ENCODE results near the gene ENHO.

DNA sequence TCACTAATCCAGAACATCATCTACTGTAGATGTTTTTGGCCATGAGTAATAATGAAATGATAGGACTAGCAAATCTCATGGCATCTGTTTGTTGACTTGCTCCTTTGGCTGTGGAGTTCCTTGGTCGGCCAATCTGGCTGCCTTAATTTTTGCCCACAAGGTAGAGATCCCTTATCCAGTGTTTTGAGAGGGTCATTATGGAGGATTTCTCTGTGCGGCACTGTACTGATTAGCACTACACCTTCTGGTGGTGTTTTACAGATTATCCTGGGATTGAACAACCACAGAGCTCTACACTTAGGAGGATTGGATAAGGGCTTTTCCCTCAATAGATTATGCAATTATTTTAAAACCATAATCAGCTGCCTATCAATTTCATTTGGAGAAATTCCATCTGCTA is 3.2 kb upstream of the ENHO start:
- TF ChIP-seq, protein P1, sequence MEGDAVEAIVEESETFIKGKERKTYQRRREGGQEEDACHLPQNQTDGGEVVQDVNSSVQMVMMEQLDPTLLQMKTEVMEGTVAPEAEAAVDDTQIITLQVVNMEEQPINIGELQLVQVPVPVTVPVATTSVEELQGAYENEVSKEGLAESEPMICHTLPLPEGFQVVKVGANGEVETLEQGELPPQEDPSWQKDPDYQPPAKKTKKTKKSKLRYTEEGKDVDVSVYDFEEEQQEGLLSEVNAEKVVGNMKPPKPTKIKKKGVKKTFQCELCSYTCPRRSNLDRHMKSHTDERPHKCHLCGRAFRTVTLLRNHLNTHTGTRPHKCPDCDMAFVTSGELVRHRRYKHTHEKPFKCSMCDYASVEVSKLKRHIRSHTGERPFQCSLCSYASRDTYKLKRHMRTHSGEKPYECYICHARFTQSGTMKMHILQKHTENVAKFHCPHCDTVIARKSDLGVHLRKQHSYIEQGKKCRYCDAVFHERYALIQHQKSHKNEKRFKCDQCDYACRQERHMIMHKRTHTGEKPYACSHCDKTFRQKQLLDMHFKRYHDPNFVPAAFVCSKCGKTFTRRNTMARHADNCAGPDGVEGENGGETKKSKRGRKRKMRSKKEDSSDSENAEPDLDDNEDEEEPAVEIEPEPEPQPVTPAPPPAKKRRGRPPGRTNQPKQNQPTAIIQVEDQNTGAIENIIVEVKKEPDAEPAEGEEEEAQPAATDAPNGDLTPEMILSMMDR (IDR thresholded peaks at IDR 0.05; ENCODE audit: insufficient read depth, low read length, poor library complexity, severe bottlenecking) = no peak
- TF ChIP-seq EZH2phosphoT487 (conservative IDR thresholded peaks at IDR 0.05; ENCODE audit: low read length) = no peak

Data from SU-DHL-6 (cell line).